ENCODE data around the gene ANKZF1.

DNA sequence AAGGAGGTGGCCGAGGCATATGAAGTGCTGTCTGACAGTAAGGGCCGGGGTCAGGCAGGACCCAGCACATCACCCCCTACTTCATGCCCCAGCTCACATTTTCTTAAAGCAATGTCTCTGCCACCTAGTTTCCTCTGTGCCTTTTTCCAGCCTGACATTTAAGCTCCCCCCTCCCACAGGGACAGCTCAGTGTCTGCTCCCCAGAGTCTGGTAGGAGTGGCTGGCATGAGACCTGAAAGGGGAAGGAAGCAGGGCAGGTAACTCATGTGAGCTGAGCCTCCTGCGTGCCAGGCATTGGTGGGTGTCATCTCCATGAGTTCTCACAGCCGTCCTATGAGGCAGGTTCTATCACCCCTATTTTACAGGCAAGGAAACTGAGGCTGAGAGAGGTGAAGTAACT is 51.0 kb downstream of the ANKZF1 start:
- TF ChIP-seq CTCF (IDR thresholded peaks at IDR 0.05 in 4 of 5, conservative IDR thresholded peaks at IDR 0.05 in 1 of 5) (no peak), POLR2A (IDR thresholded peaks at IDR 0.05) (no peak)
